HEK293T (cell line): ENCODE results near the gene LITAFD.

Experiments used
- BHLHE40 ChIP-seq: fragments of 450-650 bp; IDR thresholded peaks from 2 replicates; pipeline ENCODE4 v1.6.1; 2016; ENCODE audit warnings: mild to moderate bottlenecking, moderate library complexity, borderline replicate concordance
- CTBP1 ChIP-seq: fragments of 450-650 bp; IDR thresholded peaks from 2 replicates; pipeline ENCODE4 v1.6.1; 2016; ENCODE audit warnings: borderline replicate concordance
- ELF4 ChIP-seq: fragments of 450-650 bp; IDR thresholded peaks from 2 replicates; pipeline ENCODE4 v1.6.1; 2017; ENCODE audit warnings: antibody characterized with exemption
- FOXA1 ChIP-seq: fragments of 450-650 bp; IDR thresholded peaks from 2 replicates; pipeline ENCODE4 v1.6.1; 2016; ENCODE audit warnings: mild to moderate bottlenecking
- FOXK2 ChIP-seq: fragments of 450-650 bp; IDR thresholded peaks from 2 replicates; pipeline ENCODE4 v1.6.1; 2016; ENCODE audit warnings: mild to moderate bottlenecking
- FOXM1 ChIP-seq: fragments of 450-650 bp; IDR thresholded peaks from 2 replicates; pipeline ENCODE4 v1.6.1; 2017; ENCODE audit warnings: mild to moderate bottlenecking, borderline replicate concordance
- HDGF ChIP-seq: fragments of 450-650 bp; IDR thresholded peaks from 2 replicates; pipeline ENCODE4 v1.6.1; 2017; ENCODE audit warnings: antibody characterized with exemption, borderline replicate concordance
- L3MBTL2 ChIP-seq: fragments of 450-650 bp; conservative IDR thresholded peaks from 2 replicates; pipeline ENCODE4 v1.6.1; 2016; ENCODE audit warnings: mild to moderate bottlenecking
- LEF1 ChIP-seq: fragments of 450-650 bp; IDR thresholded peaks from 2 replicates; pipeline ENCODE4 v1.6.1; 2017; ENCODE audit warnings: mild to moderate bottlenecking, borderline replicate concordance
- NFRKB ChIP-seq: fragments of 450-650 bp; IDR thresholded peaks from 2 replicates; pipeline ENCODE4 v1.6.1; 2016; ENCODE audit warnings: mild to moderate bottlenecking, moderate library complexity
- PKNOX1 ChIP-seq: fragments of 450-650 bp; IDR thresholded peaks from 2 replicates; pipeline ENCODE4 v1.6.1; 2016
- SP1 ChIP-seq: fragments of 450-650 bp; IDR thresholded peaks from 2 replicates; pipeline ENCODE4 v1.6.1; 2017
- SUZ12 ChIP-seq: fragments of 450-650 bp; IDR thresholded peaks from 2 replicates; pipeline ENCODE4 v1.6.1; 2016; ENCODE audit warnings: mild to moderate bottlenecking
- ZNF384 ChIP-seq: fragments of 450-650 bp; IDR thresholded peaks from 2 replicates; pipeline ENCODE4 v1.6.1; 2016

- TF ChIP-seq PKNOX1 (no peak), SUZ12 (no peak), BHLHE40 (no peak), FOXK2 (no peak), ZNF384 (peak; percentile 66), FOXM1 (no peak), FOXA1 (no peak), LEF1 (no peak), SP1 (no peak), CTBP1 (no peak), ELF4 (no peak), HDGF (no peak), L3MBTL2 (no peak), NFRKB (no peak)
These were observed 20.4 kb upstream of the LITAFD start for GRCh38 chr16:8861563-8862308.
